Stimulated activated CD8-positive, alpha-beta memory T cell treated with anti-CD3 and anti-CD28 coated beads, Interleukin-12 subunit alpha, Interleukin-12 subunit beta, amount 100 ng/mL, for 24 hours (primary cell): Measurements from ENCODE around the gene NEXN.
"Not testable (repeated sequence)": the region's sequence is repeated elsewhere in the genome, so short reads cannot be mapped to it uniquely, and the experiment has no call there.

Experiments
- DNase-seq: peaks from one replicate; pipeline ENCODE4 v3.0.0-alpha.2; 2020; ENCODE audit errors: extremely low read depth

The NEXN gene

GRCh38 chr1:77906019-77906545 lies 17.7 kb downstream of the NEXN start:
- no peak for DNase-seq

DNA sequence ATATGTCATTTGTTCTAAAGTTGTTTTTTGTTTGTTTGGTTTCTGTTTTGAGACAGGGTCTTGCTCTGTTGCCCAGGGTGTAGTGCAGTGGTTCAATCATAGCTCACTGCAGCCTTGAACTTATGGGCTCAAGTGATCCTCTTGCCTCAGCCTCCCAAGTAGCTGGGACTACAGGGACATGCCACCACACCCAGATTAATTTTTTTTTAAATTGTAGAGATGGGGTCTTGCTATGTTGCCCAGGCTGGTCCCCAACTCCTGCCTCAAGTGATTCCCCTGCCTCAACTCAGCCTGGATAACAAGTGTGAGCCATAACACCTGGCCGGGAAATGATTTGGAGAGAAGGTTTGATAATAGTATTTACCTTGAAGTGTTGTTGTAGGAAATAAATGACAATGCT lies 18.2 kb downstream of the NEXN start:
- DNase-seq = no peak

DNA sequence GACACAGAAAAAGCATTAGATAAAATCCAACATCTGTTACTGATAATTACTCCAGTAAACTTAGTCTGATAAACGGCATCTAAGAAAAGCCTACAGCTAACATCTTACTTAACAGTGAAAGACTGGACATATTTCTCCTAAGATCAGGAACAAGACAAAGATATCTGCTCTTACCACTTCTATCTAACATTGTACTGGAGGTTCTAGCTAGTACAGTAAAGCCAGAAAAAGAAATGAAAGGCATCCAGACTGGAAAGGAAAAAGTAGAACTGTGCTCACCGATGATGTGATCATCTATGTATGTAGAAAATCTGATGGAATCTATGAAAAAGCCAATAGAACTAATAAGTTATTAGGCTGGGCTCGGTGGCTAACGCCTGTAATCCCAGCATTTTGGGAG lies 21.7 kb downstream of the NEXN start:
- no peak for DNase-seq

DNA sequence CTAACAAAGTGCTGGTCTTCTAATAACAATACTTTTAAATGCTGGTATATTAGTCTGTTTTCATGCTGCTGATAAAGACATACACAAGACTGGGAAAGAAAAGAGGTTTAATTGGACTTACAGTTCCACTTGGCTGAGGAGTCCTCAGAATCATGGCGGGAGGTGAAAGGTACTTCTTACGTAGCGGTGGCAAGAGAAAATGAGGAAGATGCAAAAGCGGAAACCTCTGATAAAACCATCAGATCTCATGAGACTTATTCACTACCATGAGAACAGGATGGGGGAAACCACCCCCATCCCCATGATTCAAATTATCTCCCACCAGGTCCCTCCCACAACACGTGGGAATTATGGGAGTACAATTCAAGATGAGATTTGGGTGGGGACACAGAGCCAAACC lies 30.5 kb downstream of the NEXN start:
- DNase-seq = not testable (repeated sequence)

DNA sequence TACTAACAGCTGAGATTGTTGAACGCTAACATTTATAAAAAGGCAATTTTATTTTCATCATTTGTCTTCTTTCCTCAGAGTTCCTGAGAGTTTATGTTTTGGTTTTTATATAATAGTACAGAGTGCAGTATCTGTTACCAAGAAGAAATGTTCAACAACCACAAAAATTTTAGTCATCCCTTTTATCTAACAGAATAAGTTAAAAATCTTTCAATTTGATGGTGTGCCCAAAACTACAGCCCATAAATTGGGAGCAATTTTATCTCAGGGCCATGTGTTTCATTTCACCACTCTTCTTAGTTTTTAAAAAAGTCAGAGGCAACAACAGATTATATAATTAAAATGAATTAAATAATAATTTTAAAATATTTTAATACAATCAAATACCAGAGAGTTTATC lies 37.1 kb downstream of the NEXN start:
- DNase-seq = no peak

DNA sequence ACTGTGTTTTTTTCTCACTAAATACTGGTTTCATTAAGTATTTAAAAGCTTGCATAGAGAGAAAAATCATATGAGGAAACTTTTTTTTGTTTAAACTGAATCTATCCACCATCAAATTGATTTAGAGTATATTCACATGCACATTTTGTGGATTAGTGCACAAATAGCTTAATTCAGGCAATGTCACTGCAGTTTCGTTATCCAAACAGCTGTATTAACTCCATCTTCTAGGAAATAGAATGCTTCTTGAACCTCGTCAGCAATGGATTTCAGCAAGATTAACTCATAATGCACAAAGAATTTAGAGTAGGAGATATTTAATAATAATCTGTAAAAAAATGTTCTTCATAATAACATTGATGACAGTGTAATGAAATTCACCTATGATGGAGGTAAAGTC lies 37.5 kb downstream of the NEXN start:
- DNase-seq = no peak

DNA sequence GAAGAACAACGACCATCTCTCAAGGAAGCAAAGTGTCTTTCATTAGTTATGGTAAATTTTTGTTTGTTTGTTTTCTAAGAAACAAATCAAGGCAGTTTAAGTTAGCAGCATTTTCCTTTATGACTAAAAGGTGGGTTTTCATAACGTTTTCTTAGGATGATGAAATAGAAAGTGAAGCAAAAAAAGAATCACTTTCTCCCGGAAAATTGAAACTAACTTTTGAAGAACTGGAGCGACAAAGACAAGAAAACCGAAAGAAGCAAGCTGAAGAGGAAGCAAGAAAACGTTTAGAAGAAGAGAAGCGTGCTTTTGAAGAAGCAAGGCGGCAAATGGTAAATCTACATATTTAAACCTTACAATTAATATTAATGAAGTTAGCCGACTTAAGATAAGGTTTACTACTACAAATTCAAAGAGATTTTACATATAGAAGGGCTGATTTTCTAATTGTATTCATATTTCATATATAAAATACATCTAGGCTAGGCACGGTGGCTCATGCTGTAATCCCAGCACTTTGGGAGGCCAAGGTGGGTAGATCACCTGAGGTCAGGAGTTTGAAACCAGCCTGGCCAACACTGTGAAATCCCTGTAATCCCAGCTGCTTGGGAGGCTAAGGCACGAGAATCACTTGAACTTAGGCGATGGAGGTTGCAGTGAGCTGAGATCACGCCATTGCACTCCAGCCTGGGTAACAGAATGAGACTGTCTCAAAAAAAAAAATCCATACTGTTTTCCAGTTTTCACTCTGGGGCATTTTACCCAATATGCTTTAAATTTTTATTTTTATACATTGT lies 38.3 kb downstream of the NEXN start:
- DNase-seq = no peak

GRCh38 chr1:77927414-77927813 lies 39.0 kb downstream of the NEXN start:
- DNase-seq = no peak

GRCh38 chr1:77929806-77930205 lies 41.4 kb downstream of the NEXN start:
- no peak for DNase-seq

- DNase-seq = no peak
These were observed 50.2 kb downstream of the NEXN start for GRCh38 chr1:77938651-77939050.

DNA sequence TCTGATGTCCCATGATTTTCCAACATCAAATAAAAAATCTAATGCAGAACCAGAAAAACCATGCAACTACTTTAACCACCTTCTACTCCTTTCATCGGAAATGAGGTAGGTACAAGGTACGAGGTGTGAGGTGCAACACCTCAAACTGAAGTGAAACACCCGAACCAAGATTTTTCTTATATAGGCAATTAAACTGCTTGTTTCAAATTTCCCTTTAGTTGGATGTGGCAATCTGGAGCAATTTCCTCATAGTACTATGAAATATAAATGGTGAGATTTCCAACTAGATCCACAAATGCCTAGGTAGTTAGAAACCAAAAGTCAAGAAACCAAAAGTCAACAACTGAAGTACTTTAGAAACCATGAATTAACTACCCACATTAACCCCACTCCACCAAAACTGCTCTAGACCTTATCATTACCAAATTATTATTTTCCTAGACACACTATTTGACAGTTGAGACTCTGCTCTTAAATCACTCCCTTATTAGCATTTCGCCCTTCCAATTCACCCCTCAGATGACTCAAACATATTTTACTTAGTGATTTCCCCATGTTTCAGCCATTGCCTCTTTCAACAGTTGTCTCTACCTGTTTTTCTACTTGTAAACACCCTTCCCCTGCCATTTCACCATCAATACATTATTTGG lies 52.6 kb downstream of the NEXN start:
- no peak for DNase-seq

GRCh38 chr1:77942400-77943140 lies 54.1 kb downstream of the NEXN start:
- no peak for DNase-seq

GRCh38 chr1:77945345-77945744 lies 56.9 kb downstream of the NEXN start:
- DNase-seq = no peak

GRCh38 chr1:77948841-77949424 lies 60.5 kb downstream of the NEXN start:
- no peak for DNase-seq

DNA sequence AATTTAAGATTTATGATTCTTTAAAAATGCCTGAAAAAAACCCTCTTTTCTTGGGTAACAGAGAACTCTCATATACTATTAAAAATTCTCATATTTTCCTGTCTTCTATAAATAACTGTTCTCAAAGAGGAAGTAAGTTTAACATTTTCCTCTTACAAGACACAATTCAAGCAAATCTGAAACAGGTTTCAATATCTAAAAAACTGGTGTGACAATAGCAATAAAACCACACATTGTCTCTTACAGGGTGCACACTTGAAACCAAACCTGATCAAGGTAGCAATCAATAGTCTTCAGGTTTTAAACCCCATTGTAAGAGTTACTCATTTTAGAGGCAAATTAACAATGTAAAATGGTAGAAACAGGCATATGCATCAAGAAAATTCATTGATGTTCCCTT lies 62.4 kb downstream of the NEXN start:
- no peak for DNase-seq

DNA sequence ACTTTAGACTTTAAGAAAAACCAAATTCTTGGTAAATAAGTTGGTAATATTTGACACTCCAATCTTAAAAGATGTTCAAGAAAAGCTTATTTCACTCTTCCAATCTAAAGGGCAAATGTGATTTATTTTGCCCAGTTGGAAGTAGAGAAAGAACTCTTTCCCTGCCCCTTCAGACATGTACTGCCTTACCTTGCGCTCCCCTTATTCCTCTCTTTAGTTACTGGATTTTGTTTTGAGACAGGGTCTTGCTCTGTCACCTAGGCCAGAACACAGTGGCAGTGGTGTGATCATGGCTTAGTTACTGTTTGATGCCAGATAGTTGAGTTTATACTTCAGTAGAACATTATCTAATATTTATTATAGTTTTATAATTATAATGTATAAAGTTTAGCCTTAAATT lies 62.9 kb downstream of the NEXN start:
- no peak for DNase-seq

GRCh38 chr1:77953907-77954306 lies 65.5 kb downstream of the NEXN start:
- DNase-seq = no peak

DNA sequence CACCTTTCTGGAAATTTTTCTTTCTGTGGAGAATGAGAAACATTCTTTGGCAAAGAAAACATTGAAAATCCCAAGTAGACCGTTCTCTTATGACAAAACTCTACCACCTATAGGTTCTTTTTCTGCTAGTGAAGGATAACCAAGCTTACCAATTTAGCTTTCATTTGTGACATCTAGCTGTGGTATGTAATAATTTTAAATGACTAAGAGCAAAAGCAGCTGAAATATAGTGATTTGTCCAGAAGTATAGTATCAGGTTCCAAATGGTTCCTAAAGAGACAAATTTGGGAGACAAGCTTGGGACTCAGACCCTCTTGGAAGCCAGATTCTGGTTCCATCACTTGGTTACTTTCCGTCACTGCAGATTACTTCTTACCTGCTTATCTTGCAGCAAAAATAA lies 66.1 kb downstream of the NEXN start:
- no peak for DNase-seq

GRCh38 chr1:77955709-77956108 lies 67.3 kb downstream of the NEXN start:
- no peak for DNase-seq

GRCh38 chr1:77956464-77956863 lies 68.0 kb downstream of the NEXN start:
- no peak for DNase-seq

DNA sequence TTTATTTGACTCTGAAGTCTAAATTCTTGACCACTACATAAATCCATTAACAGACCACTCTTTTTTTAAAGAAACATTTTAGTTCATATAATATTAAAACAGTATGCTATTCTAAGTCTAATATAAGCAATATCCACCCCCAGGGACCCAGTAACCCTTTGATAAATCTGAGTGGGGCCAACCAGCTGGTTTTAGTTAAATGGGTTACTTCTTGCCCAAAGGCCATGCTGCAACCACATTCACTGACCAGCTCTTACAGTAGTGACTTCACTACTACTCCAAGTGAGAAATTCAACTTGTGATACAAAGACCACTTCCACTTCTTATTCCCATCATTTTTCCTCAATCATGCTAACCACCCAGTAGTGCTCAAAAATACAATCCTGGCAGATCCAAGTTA lies 70.0 kb downstream of the NEXN start:
- DNase-seq = no peak

GRCh38 chr1:77958850-77959249 lies 70.4 kb downstream of the NEXN start:
- DNase-seq = no peak
